ENCODE data around the gene SMARCC2. TPM values are rescaled to one million over a fixed set of nuclear protein-coding genes. Genes with fewer than 3 reads are reported as not detected.

The SMARCC2 gene
- total and polyA plus RNA-seq, 9 of the 15 experiments (the other 6 are each of a cell fraction or from before 2014, with no cell fraction given) = 11.9 to 86.0 (median 36.6) TPM

DNA sequence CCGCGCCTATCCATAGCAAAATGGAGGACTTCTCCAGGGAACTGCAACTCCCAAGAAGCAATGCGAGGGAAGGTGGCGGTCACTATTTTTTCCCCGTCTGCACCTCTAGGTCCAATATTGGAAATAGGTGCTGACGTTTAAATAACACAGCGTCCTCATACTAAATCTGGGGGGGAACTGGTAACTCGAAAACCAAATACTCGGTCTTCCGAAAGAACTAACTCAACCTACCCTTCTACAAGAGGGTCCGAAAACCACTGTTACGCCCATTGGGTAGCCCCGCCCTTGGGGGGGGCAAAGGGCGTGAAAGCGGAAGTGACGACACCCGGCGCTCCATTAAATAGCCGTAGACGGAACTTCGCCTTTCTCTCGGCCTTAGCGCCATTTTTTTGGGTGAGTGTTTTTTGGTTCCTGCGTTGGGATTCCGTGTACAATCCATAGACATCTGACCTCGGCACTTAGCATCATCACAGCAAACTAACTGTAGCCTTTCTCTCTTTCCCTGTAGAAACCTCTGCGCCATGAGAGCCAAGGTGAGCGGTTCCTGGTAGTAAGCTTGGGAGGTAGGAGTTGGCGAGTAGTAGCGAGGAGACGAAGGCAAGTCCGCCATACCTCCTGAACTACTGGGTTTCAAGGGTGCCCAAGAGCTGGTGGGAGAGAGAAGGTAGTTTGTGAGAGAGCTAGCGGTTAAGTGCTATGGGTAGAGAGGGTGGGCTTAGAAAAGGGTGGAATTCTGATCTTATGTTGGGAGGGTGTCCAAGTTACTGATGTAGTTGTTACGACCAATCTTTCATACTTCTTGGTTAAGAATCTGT, 72.8 kb downstream of the SMARCC2 start, which contains the start of gene RPL41 (continued):
- TF ChIP-seq ZNF175 (CRISPR knock-in tag; IDR thresholded peaks at IDR 0.05; ENCODE audit: low read depth) = peak; percentile 73; the same call in 1 of the 2 replicates
- TF ChIP-seq ZNF780A (CRISPR knock-in tag; IDR thresholded peaks at IDR 0.05) = no peak
- TF ChIP-seq POLR2A (conservative IDR thresholded peaks at IDR 0.05) = peak; percentile 100
- peak; percentile 88 for TF ChIP-seq MBD2 (IDR thresholded peaks at IDR 0.05; ENCODE audit: borderline replicate concordance, low read depth)
- peak; percentile 85; the same call in 1 of the 2 replicates for TF ChIP-seq ZBTB9 (CRISPR knock-in tag; IDR thresholded peaks at IDR 0.05)
- peak; percentile 99 for TF ChIP-seq ZZZ3 (IDR thresholded peaks at IDR 0.05)
- TF ChIP-seq FOSL1 (tag; conservative IDR thresholded peaks at IDR 0.05) = peak; percentile 40; the same call in 1 of the 2 replicates
- TF ChIP-seq LCOR (CRISPR knock-in tag; IDR thresholded peaks at IDR 0.05) = peak; percentile 96
- peak; percentile 41; the same call in 1 of the 2 replicates for TF ChIP-seq HNRNPL (IDR thresholded peaks at IDR 0.05; ENCODE audit: low read depth, low read length)
- TF ChIP-seq, protein P1, sequence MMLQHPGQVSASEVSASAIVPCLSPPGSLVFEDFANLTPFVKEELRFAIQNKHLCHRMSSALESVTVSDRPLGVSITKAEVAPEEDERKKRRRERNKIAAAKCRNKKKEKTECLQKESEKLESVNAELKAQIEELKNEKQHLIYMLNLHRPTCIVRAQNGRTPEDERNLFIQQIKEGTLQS (IDR thresholded peaks at IDR 0.05) = peak; percentile 71
- TF ChIP-seq, protein P1 (CRISPR knock-in tag; conservative IDR thresholded peaks at IDR 0.05) = peak; percentile 90
- TF ChIP-seq, protein P2, sequence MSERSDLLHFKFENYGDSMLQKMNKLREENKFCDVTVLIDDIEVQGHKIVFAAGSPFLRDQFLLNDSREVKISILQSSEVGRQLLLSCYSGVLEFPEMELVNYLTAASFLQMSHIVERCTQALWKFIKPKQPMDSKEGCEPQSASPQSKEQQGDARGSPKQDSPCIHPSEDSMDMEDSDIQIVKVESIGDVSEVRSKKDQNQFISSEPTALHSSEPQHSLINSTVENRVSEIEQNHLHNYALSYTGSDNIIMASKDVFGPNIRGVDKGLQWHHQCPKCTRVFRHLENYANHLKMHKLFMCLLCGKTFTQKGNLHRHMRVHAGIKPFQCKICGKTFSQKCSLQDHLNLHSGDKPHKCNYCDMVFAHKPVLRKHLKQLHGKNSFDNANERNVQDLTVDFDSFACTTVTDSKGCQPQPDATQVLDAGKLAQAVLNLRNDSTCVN (CRISPR knock-in tag; IDR thresholded peaks at IDR 0.05) = peak; percentile 92; the same call in 1 of the 2 replicates
- TF ChIP-seq FUS (optimal IDR thresholded peaks at IDR 0.05; ENCODE audit: low read depth, low read length) = no peak
- TF ChIP-seq E2F3 (CRISPR knock-in tag; IDR thresholded peaks at IDR 0.05) = 0 out of 2 replicates have a peak, but pooled peaks have one; percentile 54
- TF ChIP-seq ETV6 (IDR thresholded peaks at IDR 0.05; ENCODE audit: borderline replicate concordance in 1 of 2, low read depth in 2 of 2, low read length in 1 of 2) = 0 out of 4 replicates have a peak, but pooled peaks of 1 of the 2 experiments have one; percentile 19
- no peak for TF ChIP-seq ETV6 (CRISPR knock-in tag; IDR thresholded peaks at IDR 0.05; ENCODE audit: borderline replicate concordance)
- peak; percentile 76 to 83; a peak in 2 of 4 replicates for TF ChIP-seq CSDE1 (IDR thresholded peaks at IDR 0.05)
- 0 out of 2 replicates have a peak, but pooled peaks have one; percentile 18 for TF ChIP-seq PHF21A (IDR thresholded peaks at IDR 0.05; ENCODE audit: borderline replicate concordance, low read depth)
- peak; percentile 71; the same call in 1 of the 2 replicates for TF ChIP-seq ZC3H8 (IDR thresholded peaks at IDR 0.05)
- TF ChIP-seq NRF1 (conservative IDR thresholded peaks at IDR 0.05 in 1 of 2, IDR thresholded peaks at IDR 0.05 in 1 of 2) = peak; percentile 19 to 21; a peak in 1 of 4 replicates
- TF ChIP-seq ATF7 (IDR thresholded peaks at IDR 0.05) = peak; percentile 92
- peak; percentile 60; the same call in 1 of the 2 replicates for TF ChIP-seq HDAC8 (tag; IDR thresholded peaks at IDR 0.05)
- TF ChIP-seq DNMT1 (IDR thresholded peaks at IDR 0.05) = 0 out of 2 replicates have a peak, but pooled peaks have one; percentile 14

Measured in K562 (cell line).